HG02970 (cell line): ENCODE measurements around the gene GFRA4.

Source experiments
- ATAC-seq: cut with Tn5 transposase; IDR thresholded peaks from one replicate; pipeline ENCODE4 v1.9.1; 2021; ENCODE audit warnings: mild to moderate bottlenecking, moderate library complexity, moderate number of reproducible peaks; ENCODE audit not compliant: unreplicated experiment, low FRiP score

GFRA4 gene

GRCh38 chr20:3696200-3696599 lies 33.0 kb upstream of the GFRA4 start:
- ATAC-seq: no peak

GRCh38 chr20:3694864-3695263 lies 31.7 kb upstream of the GFRA4 start:
- no peak for ATAC-seq

- ATAC-seq: no peak
These were observed 30.2 kb upstream of the GFRA4 start for GRCh38 chr20:3693376-3693775.

DNA sequence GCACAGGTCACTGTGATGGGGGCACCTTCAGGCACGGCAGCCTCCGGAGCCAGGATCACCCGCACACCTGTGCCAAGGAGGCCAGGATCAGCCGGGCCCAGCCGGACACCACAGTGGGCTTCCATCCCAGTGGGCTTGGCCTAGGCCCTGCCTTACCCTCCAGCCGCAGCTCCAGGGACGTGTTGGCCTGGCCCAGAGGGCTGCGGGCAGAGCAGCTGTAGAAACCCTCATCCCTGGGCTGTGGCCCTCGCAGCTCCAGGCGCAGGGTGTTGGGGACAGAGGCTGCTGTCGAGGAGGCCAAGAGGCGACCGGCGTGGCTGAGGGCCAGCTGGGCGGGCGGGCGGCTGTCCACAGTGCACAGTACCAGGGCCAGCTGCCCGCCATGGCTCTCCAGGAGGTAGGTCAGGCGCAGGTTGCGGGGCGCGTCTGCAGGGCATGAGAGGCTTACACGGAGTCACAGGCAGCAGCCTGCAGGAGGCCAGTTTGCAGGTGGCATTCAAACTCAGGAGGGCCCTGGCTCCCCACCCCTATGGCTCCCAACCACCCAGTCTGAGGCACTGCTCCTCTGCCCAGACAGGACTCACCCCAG lies 29.6 kb upstream of the GFRA4 start:
- no peak for ATAC-seq

- ATAC-seq: no peak
These were observed 28.7 kb upstream of the GFRA4 start for GRCh38 chr20:3691897-3692296.

DNA sequence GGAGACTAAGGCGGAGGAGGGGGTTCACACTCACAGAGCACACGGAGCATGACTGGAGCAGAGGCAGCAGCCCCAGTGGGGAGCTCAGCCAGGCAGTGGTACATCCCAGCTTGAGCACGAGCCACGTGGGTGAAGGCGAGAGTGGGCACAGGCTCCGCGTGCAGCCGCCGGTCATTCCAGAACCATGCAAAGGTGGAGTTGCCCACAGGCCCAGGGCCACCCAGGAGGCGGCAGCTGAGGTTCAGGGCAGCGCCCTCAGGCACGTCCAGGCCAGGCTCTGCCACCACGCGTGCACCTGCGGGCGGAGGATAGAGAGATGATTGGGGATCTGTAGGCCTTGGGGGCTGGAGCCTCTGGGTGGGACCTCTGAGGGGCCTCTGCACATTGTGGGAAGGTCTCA lies 28.1 kb upstream of the GFRA4 start:
- ATAC-seq: no peak

- ATAC-seq: no peak
These were observed 27.2 kb upstream of the GFRA4 start for GRCh38 chr20:3690413-3690812.

GRCh38 chr20:3689978-3690377 lies 26.8 kb upstream of the GFRA4 start:
- ATAC-seq: no peak

- no peak for ATAC-seq
These were observed 24.5 kb upstream of the GFRA4 start for GRCh38 chr20:3687655-3688054.

- ATAC-seq: no peak
These were observed 23.7 kb upstream of the GFRA4 start for GRCh38 chr20:3686867-3687321.

- no peak for ATAC-seq
These were observed 23.2 kb upstream of the GFRA4 start for GRCh38 chr20:3686421-3686820.

- no peak for ATAC-seq
These were observed 22.1 kb upstream of the GFRA4 start for GRCh38 chr20:3685341-3685740.

DNA sequence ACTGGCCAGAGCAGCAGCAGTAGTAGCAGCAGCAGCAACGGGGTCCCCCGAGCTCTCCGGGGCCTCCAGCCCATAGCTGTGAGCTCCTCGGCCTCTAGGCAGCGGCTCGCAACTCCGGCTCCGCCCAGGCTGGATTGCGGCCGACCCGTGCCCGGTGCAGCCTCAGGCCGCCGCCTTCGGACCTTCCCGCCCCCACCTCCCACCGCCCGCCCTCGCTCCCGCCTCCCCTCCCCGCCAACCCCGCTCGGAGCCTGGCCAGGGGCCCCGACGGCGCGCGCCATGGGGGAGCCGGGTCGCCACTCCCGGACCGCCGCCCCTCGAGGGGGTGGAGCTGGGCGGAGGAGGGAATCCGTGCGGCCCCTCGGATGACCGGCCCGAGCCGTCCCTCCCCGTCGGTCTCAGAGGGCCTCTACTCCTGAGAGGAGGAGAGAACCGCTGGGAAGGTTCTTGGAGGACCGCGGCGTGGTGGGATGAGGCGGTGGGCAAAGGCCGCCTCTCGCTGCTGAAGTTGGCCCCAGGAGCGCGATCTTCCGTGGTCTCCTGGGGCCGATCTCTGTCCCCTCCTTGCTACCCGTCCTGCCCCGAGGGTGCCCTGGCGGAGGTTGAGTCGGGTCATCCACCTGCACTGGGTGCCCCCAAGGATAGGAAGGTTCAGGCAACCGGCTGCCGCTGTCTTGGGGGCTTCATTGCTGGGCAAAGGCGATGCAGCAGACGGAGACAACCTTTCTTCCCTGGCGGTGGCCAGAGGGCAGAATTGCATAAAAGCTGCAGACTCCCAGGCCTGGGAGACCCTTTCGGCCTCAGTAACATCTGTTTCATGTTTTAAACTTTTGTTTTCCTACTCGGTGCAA lies 19.0 kb upstream of the GFRA4 start, which contains the start of gene ADAM33:
ADAM33 (minus strand) TSS at position 80 of the 851 bp plus-strand sequence; CDS start at position 74, 6 bp downstream.
- no peak for ATAC-seq

DNA sequence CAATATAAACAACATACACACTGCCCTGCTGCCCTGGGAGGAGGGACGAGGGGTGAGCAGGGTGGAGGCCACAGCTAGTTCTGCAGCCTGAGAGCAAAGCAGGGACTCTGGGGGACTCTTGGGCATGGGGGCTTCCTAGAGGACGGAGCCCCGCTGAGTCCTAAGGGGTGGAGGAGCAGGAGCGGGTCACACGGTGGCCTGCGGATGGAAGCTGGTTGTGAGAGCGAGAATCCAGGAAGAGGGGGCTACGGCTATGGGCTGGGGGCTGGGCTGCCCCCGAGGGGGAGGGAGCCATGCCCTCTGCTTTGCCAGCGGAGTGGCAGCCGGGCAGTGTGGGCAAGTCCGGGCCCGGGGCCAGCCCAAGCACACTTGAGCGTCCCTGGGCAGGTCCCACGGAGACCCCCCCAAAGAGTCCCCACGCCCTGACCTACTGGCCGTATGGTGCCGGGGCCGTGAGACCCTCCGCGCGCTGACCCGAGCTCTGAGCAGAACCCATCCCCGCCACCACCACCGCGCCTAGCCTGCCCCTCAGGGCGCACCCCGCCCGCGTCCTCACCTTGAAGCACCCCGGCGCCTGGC lies 18.2 kb upstream of the GFRA4 start:
- ATAC-seq: no peak

DNA sequence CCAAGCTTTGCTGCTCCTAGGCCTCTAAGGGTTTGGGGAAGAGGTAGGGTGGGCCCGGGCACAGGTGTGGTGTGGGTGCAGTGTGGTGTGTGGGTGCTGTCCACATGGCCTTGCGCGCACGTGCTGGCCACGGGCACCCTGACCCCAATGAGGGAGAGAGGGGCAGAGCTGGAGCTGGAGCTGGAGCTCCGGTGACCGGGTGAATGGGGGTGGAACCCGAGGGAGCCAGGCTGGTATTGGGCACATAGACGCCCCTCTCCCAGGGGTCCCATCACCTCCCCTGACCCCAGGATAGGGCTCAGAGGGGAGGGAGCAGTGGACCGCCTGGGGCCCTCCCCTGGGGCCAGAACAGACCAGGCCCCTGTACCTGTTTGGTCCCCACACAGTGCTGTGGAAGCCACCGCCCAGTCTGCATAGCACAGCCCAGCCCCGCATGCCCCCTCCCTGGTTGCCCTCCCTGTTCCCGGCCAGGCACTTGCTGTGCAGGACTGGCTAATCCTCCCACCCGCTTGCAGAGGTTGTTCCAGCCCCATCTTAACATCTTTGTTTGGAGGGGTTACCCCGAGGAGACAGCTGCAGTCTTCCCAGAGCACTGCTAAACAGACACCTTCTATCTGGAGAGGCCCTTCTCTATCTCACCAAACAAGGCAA lies 17.6 kb upstream of the GFRA4 start:
- ATAC-seq: no peak

DNA sequence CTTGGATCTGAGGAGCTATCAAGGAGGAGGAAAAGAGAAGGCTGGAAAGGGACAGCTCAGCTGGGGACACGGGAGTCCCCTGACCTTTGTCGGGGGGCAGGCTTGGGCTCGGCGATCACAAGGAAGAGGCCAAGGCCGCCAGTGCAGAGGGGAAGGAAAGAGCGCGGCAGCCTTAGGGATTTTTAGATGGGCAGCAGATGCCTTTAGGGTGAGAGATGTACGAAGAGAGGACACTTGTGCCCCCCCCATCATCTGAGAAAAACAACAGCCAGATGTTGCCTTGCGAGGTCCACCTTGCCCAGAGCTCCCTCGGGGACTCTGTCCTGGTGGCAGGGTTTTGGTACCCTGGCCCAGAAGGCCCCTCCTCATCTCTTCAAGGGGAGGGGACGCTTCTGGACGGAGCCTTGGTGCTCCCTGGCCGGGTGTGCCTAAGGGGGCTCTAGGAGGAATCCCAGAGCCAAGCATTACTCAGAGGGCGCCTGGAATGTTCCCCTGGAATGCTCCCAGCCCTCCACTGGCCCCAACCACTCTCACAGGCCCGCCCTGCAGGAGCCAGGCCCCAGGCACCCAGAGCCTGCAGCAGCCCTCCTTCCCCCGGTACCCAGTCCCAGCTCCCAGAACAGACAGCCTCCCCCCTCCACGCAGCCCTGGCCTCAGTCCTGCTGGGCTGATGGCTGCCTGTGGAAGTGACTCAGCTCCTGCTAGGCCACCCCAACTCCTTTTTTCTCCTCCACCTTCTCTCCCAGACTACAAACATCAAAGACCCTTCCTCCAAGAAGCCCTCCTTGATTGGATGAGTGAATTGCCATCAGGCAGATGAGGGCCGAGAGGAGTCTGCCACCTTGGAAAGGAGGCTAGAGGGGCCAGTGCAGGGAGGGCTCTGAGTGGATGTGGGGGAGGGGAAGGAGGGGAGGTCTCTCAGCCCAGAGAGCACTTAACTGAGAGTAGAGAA lies 16.8 kb upstream of the GFRA4 start:
- ATAC-seq: no peak

GRCh38 chr20:3678856-3679720 lies 15.9 kb upstream of the GFRA4 start:
- ATAC-seq: no peak

DNA sequence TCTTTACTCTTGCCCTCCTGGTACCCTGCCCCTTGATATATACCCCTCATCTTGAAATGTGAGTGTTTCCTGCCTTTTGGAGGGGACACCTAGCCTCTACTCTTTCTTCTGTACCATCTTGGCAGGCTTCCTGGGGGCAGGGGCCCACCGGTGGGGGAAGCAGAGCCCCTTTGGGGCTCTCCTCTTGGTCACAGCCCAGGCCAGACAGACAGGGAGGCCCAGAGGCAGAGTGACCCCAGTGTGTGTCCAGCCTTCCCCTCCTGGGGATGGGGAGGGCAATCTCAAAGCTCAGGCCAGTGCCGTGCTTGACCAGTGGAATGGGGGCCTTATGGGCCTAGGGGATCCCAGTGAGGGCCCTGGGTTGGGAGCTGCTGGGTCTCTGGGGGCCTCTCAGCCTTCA lies 15.0 kb upstream of the GFRA4 start:
- no peak for ATAC-seq

DNA sequence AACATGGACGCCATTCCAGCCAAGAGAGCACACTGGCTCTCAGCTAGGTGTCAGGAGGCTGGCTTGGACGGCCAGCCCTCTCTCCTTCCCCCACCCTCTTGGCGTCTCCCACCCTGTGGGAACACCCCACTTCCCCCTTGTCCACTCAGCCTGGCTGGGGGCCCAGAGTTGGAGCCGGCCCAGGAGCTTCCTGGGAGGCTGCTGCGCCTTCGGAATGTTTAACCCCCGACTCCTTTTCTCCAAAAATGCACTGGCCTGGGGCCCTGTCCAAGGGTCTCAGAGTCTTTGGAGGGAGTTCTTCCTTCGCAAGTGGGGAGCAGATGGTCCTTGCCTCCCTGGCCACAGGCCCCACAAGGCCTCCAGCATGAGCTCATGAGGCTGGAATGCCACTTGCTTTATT lies 14.5 kb upstream of the GFRA4 start:
- ATAC-seq: no peak
